IMR-90 (cell line): Measurements from ENCODE around the gene CEP95. TPM values are rescaled to one million over a fixed set of nuclear protein-coding genes. Genes with fewer than 3 reads are reported as not detected.

Experiments
- ATAC-seq: fragments of 200-7000 bp; cut with Tn5 transposase; 2 replicates; pipeline ENCODE4 v1.9.1; 2020; ENCODE audit warnings: low read depth, mild to moderate bottlenecking, moderate library complexity
- BruUV-seq: library from RNA; stranded (reverse); fragments of 400-500 nt; replicated peaks from 2 replicates; lab custom pipeline; 2021; lab: Mats Ljungman, UMichigan
- CTCF ChIA-PET: fragments of 300-600 bp; formaldehyde crosslinking; extraction: SDS; loops from one replicate; lab custom pipeline; 2021; ENCODE audit warnings: antibody characterized with exemption; lab: Yijun Ruan, JAX
- POLR2A ChIA-PET: fragments of 300-600 bp; sonication (Branson Sonifier 250); formaldehyde crosslinking; loops from one replicate; lab custom pipeline; 2022; ENCODE audit warnings: antibody characterized with exemption; ENCODE audit not compliant: unreplicated experiment; lab: Charles Lee
- DNase-seq: peaks from one replicate; pipeline ENCODE4 v3.0.0; 2013
- H2AFZ ChIP-seq: replicated peaks from 2 replicates; pipeline ENCODE3; 2013; ENCODE audit warnings: low read length, mild to moderate bottlenecking; ENCODE audit not compliant: poor library complexity
- H2AK5ac ChIP-seq: 2 replicates; pipeline ENCODE4 v1.6.1; 2013; ENCODE audit warnings: low read depth, low read length, inconsistent platforms
- H2AK9ac ChIP-seq: replicated peaks from 2 replicates; pipeline ENCODE3; 2013; ENCODE audit warnings: mild to moderate bottlenecking, low read depth, low read length, moderate library complexity; ENCODE audit not compliant: poor library complexity
- H2BK120ac ChIP-seq: 2 replicates; pipeline ENCODE4 v1.6.1; 2013; ENCODE audit warnings: low read depth, low read length, inconsistent platforms
- H2BK15ac ChIP-seq: 3 replicates; pipeline ENCODE4 v1.6.1; 2013; ENCODE audit warnings: low read depth, low read length, inconsistent platforms
- H2BK20ac ChIP-seq: 2 replicates; pipeline ENCODE4 v1.6.1; 2013; ENCODE audit warnings: low read depth, mild to moderate bottlenecking, inconsistent platforms, low read length, moderate library complexity
- H2BK5ac ChIP-seq: 2 replicates; pipeline ENCODE4 v1.6.1; 2013; ENCODE audit warnings: mild to moderate bottlenecking, low read depth, low read length, inconsistent platforms; ENCODE audit not compliant: poor library complexity, severe bottlenecking
- H3K14ac ChIP-seq: replicated peaks from 2 replicates; pipeline ENCODE4 v1.6.1; 2013; ENCODE audit warnings: low read depth, low read length, inconsistent platforms
- H3K18ac ChIP-seq: 2 replicates; pipeline ENCODE4 v1.6.1; 2013; ENCODE audit warnings: low read depth, low read length, control low read depth
- H3K23ac ChIP-seq: 2 replicates; pipeline ENCODE4 v1.6.1; 2013; ENCODE audit warnings: low read depth, low read length, inconsistent platforms
- H3K27ac ChIP-seq: 2 replicates; pipeline ENCODE4 v1.5.1; 2013; ENCODE audit warnings: mild to moderate bottlenecking, control low read depth, low read length; ENCODE audit not compliant: insufficient read depth
- H3K27me3 ChIP-seq: 2 replicates; pipeline ENCODE4 v1.6.1; 2013; ENCODE audit warnings: low read length; ENCODE audit not compliant: control insufficient read depth, insufficient read depth
- H3K36me3 ChIP-seq: 2 replicates; pipeline ENCODE4 v1.6.1; 2013; ENCODE audit warnings: low read length, mixed read lengths; ENCODE audit not compliant: control insufficient read depth, insufficient read depth
- H3K4ac ChIP-seq: 2 replicates; pipeline ENCODE4 v1.6.1; 2013; ENCODE audit warnings: low read depth, low read length, inconsistent platforms
- H3K4me1 ChIP-seq: 2 replicates; pipeline ENCODE4 v1.6.1; 2013; ENCODE audit warnings: low read length, mixed read lengths; ENCODE audit not compliant: control insufficient read depth, insufficient read depth
- H3K4me2 ChIP-seq: 2 replicates; pipeline ENCODE4 v1.6.1; 2013; ENCODE audit warnings: low read depth, mild to moderate bottlenecking, control low read depth, low read length, moderate library complexity
- H3K4me3 ChIP-seq: 2 replicates; pipeline ENCODE4 v1.5.1; 2013; ENCODE audit warnings: low read depth, mild to moderate bottlenecking, control low read depth, low read length, moderate library complexity; ENCODE audit not compliant: insufficient read depth
- H3K56ac ChIP-seq: 2 replicates; pipeline ENCODE4 v1.6.1; 2013; ENCODE audit warnings: low read length, inconsistent platforms; ENCODE audit not compliant: insufficient read depth; ENCODE audit errors: extremely low read depth
- H3K79me1 ChIP-seq, 2 experiments: 2 replicates each; pipeline ENCODE4 v1.6.1; 2013; ENCODE audit warnings: low read length in 2 of 2, inconsistent platforms in 1 of 2, low read depth in 1 of 2
- H3K9ac ChIP-seq: 2 replicates; pipeline ENCODE4 v1.6.1; 2013; ENCODE audit warnings: low read depth, low read length, control low read depth
- H3K9me1 ChIP-seq: 2 replicates; pipeline ENCODE4 v1.6.1; 2013; ENCODE audit warnings: low read length, inconsistent platforms; ENCODE audit not compliant: insufficient read depth
- H3K9me3 ChIP-seq: 2 replicates; pipeline ENCODE4 v1.6.1; 2013; ENCODE audit warnings: low read length; ENCODE audit not compliant: control insufficient read depth, insufficient read depth
- H4K20me1 ChIP-seq: 2 replicates; pipeline ENCODE4 v1.6.1; 2013; ENCODE audit warnings: low read length, inconsistent platforms; ENCODE audit not compliant: insufficient read depth
- H4K5ac ChIP-seq: 2 replicates; pipeline ENCODE4 v1.6.1; 2013; ENCODE audit warnings: mild to moderate bottlenecking, low read depth, low read length, control low read depth
- H4K8ac ChIP-seq, 2 experiments: 2 replicates each; pipeline ENCODE4 v1.6.1; 2013; ENCODE audit warnings: low read depth in 2 of 2, low read length in 2 of 2, control low read depth in 1 of 2, inconsistent platforms in 1 of 2
- H4K91ac ChIP-seq: 2 replicates; pipeline ENCODE4 v1.6.1; 2013; ENCODE audit warnings: low read depth, low read length, inconsistent platforms; ENCODE audit not compliant: insufficient read depth
- BHLHE40 ChIP-seq: fragments of 150-350 bp; IDR thresholded peaks from 2 replicates; pipeline ENCODE4 v1.6.1; 2016; ENCODE audit warnings: mild to moderate bottlenecking, low read depth, low read length
- CHD1 ChIP-seq: IDR thresholded peaks from 2 replicates; pipeline ENCODE4 v1.6.1; 2012; ENCODE audit warnings: low read depth, low read length, improper control_type of control experiment
- FOS ChIP-seq: fragments of 150-350 bp; IDR thresholded peaks from 2 replicates; pipeline ENCODE4 v1.6.1; 2016; ENCODE audit warnings: low read depth, low read length
- MAFK ChIP-seq: IDR thresholded peaks from 2 replicates; pipeline ENCODE4 v1.6.1; 2012; ENCODE audit warnings: low read depth, low read length, improper control_type of control experiment
- MAZ ChIP-seq: IDR thresholded peaks from 2 replicates; pipeline ENCODE4 v1.6.1; 2012; ENCODE audit warnings: low read depth, mild to moderate bottlenecking, low read length, improper control_type of control experiment, moderate library complexity, borderline replicate concordance
- NFE2L2 ChIP-seq: fragments of 150-350 bp; IDR thresholded peaks from 2 replicates; pipeline ENCODE4 v1.6.1; 2016; ENCODE audit warnings: low read depth, mild to moderate bottlenecking, low read length
- POLR2A ChIP-seq: IDR thresholded peaks from 2 replicates; pipeline ENCODE4 v1.6.1; 2012; ENCODE audit warnings: mild to moderate bottlenecking, low read depth, low read length
- RCOR1 ChIP-seq: IDR thresholded peaks from 2 replicates; pipeline ENCODE4 v1.6.1; 2012; ENCODE audit warnings: mild to moderate bottlenecking, low read length, improper control_type of control experiment; ENCODE audit not compliant: insufficient replicate concordance
- RFX5 ChIP-seq: IDR thresholded peaks from 2 replicates; pipeline ENCODE4 v1.8.0; 2012; ENCODE audit warnings: low read depth, mild to moderate bottlenecking, low read length, moderate library complexity
- SMC3 ChIP-seq: fragments of 150-350 bp; IDR thresholded peaks from 2 replicates; pipeline ENCODE4 v1.6.1; 2016; ENCODE audit warnings: low read depth, mild to moderate bottlenecking, antibody characterized with exemption, low read length, moderate library complexity
- WGBS, 2 experiments: methylation state at CpG; one replicate each; pipeline versions ENCODE4 v1.1.5 to v1.1.7; 2013; ENCODE audit warnings: missing lambda C conversion rate in 2 of 2; ENCODE audit not compliant: insufficient read length in 1 of 2; ENCODE audit errors: extremely low coverage in 2 of 2; 5-methylcytosine and 5-hydroxymethylcytosine counted together
- dilution Hi-C: fragments of 300-500 bp; cut with HindIII; formaldehyde crosslinking; loops from one replicate; pipeline ENCODE4 v1.14.3; 2018; ENCODE audit warnings: low sequenced_read_pairs; ENCODE audit not compliant: unreplicated experiment
- in situ Hi-C: fragments of 300-500 bp; cut with MboI; formaldehyde crosslinking; loops from 3 replicates; pipeline ENCODE4 v1.14.3; 2019; ENCODE audit warnings: low sequenced_read_pairs, inconsistent platforms, mixed read lengths
- intact Hi-C: fragments of 100-400 bp; cut with micrococcal nuclease; formaldehyde crosslinking; loops from 2 replicates; pipeline ENCODE4 v1.10.0; 2022
- polyA plus RNA-seq, 3 experiments: library from polyadenylated mRNA; depleted of rRNA; stranded (reverse); fragments of >200 nt; gene quantifications; 2 replicates each; pipeline ENCODE4 v1.2.3, GENCODE V29; 2012; ENCODE audit warnings: low replicate concordance in 1 of 3
- total RNA-seq: library from RNA; depleted of rRNA; stranded (reverse); fragments of >200 nt; gene quantifications from 2 replicates; pipeline ENCODE4 v1.2.3, GENCODE V29; 2012

CEP95 gene
- total and polyA plus RNA-seq, 2 of the 4 experiments (the other 2 are of a cell fraction): 6.1 to 13.6 TPM

GRCh38 chr17:64571746-64572145 lies 65.0 kb downstream of the CEP95 start:
- peaks cover 47% of the 10 kb centered on the region for H3K36me3 ChIP-seq
- H3K14ac ChIP-seq: no peak overlapping the region
- H3K4ac ChIP-seq: no peak overlapping the region
- H4K91ac ChIP-seq: no peak overlapping the region
- no peak overlapping the region for H2BK15ac ChIP-seq
- no peak overlapping the region for H3K4me2 ChIP-seq
- no peak overlapping the region for H3K23ac ChIP-seq
- H2BK5ac ChIP-seq: no peak overlapping the region
- no peak overlapping the region for H3K56ac ChIP-seq
- ATAC-seq (no peak), DNase-seq (no peak)
- intact Hi-C loops: no loop called here
- no peak overlapping the region for H2BK120ac ChIP-seq
- peaks cover 65% of the 10 kb centered on the region for H4K20me1 ChIP-seq
- no peaks in the 10 kb centered on the region for H3K27me3 ChIP-seq
- H3K79me1 ChIP-seq: peaks cover 26 to 58% of the 10 kb centered on the region in 2 experiments; a peak in 3 of 4 replicates
- in situ Hi-C loops: no loop called here
- H2AFZ ChIP-seq: no peak overlapping the region
- CTCF ChIA-PET: interaction anchor here (0.5 kb wide), 1 partner anchor 55 kb away, joined by 5 read pairs; no protein-coding TSS in a partner anchor
- H3K4me3 ChIP-seq: no peak overlapping the region
- H2AK5ac ChIP-seq: no peak overlapping the region
- BruUV-seq: no TSS peak
- H4K8ac ChIP-seq: no peak overlapping the region
- no peak overlapping the region for H3K9ac ChIP-seq
- no peaks in the 10 kb centered on the region for H3K9me3 ChIP-seq
- no peak overlapping the region for H3K18ac ChIP-seq
- no peak overlapping the region for H3K27ac ChIP-seq
- H3K4me1 ChIP-seq: peaks cover 8% of the 10 kb centered on the region; the same call in 1 of the 2 replicates
- TF ChIP-seq NFE2L2: no peak
- no peak for TF ChIP-seq BHLHE40
- no peak for TF ChIP-seq RFX5
- no peak for TF ChIP-seq FOS
- TF ChIP-seq MAFK: no peak
- no peak for TF ChIP-seq RCOR1
- no peak for TF ChIP-seq CHD1
- TF ChIP-seq SMC3: no peak
- no peak for TF ChIP-seq POLR2A
- no peak for TF ChIP-seq MAZ
- H4K5ac ChIP-seq: no peak overlapping the region
- dilution Hi-C loops: no loop called here
- H3K9me1 ChIP-seq: peaks cover 2% of the 10 kb centered on the region; the same call in 1 of the 2 replicates
- H2AK9ac ChIP-seq: no peak overlapping the region
- POLR2A ChIA-PET: no interaction called here
- no peak overlapping the region for H2BK20ac ChIP-seq
- no CpG with 5 or more reads among the region's 6 CpGs for WGBS, 2 experiments
